Measurements from ENCODE around the gene MYCBPAP.
"Not testable (repeated sequence)": the region's sequence is repeated elsewhere in the genome, so short reads cannot be mapped to it uniquely, and the experiment has no call there.

The MYCBPAP gene

DNA sequence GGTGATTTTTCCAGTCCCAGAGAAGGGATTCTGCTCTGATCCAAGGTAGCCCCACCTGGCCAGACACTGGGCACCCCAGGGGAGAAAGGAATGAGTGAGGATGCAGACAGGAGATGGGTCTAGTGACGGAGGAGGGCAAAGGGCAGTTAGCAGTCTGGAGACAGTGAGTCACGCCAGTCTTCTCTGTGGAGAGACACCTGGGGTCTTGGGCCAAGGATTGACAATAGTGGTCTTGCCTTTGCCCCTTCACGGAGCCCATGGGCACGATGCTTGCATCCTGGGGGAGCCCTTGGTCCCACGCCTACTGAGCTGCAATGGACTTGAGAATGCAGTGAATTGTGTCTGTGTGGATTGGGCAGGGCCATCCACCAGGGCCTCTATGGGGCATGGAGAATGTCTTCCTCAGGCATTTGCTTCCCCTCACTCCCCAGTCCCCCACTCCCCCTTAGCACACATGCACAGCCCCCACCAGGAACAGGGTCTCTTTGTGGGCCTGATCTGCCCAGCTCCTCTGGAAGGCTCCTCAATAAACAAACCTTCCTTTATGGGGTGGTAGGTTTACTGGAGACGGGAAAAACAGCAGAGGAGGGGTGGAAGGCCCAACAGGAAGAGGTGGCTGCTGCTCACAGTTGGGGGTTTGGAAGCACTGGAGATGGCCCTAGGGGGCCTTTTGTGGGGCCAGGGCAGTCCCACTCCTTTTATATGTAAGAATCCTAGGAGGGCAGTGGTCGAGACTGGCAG is 41.0 kb upstream of the MYCBPAP start:
- Histone ChIP-seq H3K9ac (ENCODE audit: low read depth, low read length) (no peak overlapping the region), H3K9me3 (ENCODE audit: control insufficient read depth, insufficient read depth, low read length) (no peaks in the 10 kb centered on the region), H3K36me3 (ENCODE audit: insufficient read depth, low read length) (no peaks in the 10 kb centered on the region), H3K4me1 (ENCODE audit: insufficient read depth, low read length) (peaks cover 12% of the 10 kb centered on the region; the same call in 1 of the 2 replicates)

DNA sequence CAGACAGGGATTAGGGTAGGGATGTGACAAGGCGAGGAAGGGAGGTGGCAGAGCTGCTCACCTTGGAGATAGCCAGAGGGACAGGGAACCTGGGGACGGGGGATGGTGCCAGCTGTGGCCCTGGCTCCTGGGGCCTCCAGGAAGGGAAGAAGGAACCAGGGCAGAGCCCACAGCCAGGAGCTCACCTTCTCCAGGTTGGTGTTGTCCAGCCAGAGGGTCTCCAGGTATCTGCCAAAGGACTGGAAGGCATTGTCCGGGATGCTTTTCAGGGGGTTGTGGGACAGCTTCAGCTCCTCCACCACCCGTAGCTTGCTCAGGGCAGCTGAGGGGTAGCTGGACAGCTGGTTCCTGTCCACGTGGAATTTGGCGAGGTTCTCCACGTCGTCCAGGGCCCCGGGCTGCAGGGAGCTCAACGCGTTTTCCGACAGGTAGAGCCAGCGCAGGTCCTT is 40.4 kb upstream of the MYCBPAP start:
- Histone ChIP-seq H3K36me3 (ENCODE audit: insufficient read depth, low read length) (no peaks in the 10 kb centered on the region), H3K9ac (ENCODE audit: low read depth, low read length) (no peak overlapping the region), H3K4me1 (ENCODE audit: insufficient read depth, low read length) (peaks cover 12% of the 10 kb centered on the region; the same call in 1 of the 2 replicates), H3K9me3 (ENCODE audit: control insufficient read depth, insufficient read depth, low read length) (no peaks in the 10 kb centered on the region)

DNA sequence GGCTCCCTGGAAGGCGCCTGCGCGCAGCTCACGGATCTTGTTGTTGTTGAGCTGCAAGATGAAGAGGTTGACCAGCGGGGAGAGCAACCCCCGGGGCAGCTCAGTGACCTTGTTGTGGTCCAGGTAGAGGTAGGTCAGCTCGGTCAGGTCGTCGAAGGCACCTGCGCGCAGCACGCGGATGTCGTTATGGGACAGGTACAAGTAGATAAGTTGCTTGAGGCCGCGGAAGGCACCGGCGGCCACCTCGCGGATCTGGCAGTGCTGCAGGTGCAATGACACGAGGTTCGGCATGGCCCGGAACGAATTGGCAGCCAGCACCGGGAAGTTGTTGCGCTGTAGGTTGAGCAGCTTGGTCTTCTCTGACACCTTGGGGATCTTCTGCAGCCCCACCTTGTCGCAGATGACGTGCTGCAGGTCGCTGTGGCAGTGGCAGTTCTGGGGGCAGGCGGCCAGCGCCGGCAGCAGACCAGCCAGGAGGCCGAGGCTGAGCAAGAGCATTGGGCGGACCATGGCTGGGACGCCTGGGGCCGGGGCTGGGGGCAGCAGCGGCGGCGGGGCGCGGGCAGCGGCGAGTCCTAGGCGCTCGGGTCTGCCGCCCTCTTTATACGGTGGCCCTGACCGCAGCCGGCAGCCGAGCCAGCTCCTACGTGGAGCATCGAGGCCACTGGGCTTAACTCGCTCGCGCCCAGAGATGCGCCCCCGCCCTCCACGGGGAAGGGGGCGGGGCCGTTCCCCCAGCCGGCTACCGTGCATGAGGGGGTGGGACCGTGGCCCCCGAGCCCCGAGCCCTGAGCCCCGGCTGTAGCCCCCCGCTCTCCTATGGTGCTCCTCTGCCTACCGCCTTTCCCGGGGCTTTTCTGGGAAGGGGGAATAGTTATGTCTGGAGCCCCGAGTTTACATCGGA is 39.7 kb upstream of the MYCBPAP start, which contains the start of gene CHAD:
Gene CHAD, minus strand, starts transcription at position 577 of the 904 bp plus-strand sequence. Its CDS starts 67 bp downstream, at position 510.
- Histone ChIP-seq H3K9ac (ENCODE audit: low read depth, low read length) (peak within 1 kb of the TSS; percentile 38; the same call in 1 of the 2 replicates), H3K9me3 (ENCODE audit: control insufficient read depth, insufficient read depth, low read length) (no peaks in the 10 kb centered on the region), H3K36me3 (ENCODE audit: insufficient read depth, low read length) (no peaks in the 10 kb centered on the region), H3K4me1 (ENCODE audit: insufficient read depth, low read length) (peaks cover 12% of the 10 kb centered on the region; the same call in 1 of the 2 replicates)

DNA sequence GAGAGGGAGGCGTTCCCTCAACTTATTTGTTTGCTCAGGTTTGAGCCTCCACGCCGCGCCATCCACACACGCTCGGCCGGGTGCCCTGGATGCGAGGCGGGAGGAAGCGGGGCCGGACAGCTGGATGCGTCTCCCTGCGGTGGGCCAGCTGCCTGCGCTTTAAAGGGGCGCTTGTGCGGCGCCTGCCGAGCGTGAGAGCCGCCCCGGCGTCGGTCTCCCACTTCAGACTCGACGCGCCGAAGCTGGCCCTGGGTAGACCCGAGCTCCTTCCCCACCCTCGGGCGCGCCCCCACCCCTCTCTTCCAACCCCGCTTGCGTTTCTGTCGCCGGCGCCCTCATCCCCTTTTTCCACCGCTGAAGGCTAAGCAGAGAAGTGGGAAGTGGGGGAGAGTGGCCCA is 39.0 kb upstream of the MYCBPAP start:
- peak overlapping the region; percentile 38; the same call in 1 of the 2 replicates for H3K9ac ChIP-seq (ENCODE audit: low read depth, low read length)
- no peaks in the 10 kb centered on the region for H3K9me3 ChIP-seq (ENCODE audit: control insufficient read depth, insufficient read depth, low read length)
- no peaks in the 10 kb centered on the region for H3K36me3 ChIP-seq (ENCODE audit: insufficient read depth, low read length)
- H3K4me1 ChIP-seq (ENCODE audit: insufficient read depth, low read length): peaks cover 12% of the 10 kb centered on the region; the same call in 1 of the 2 replicates

DNA sequence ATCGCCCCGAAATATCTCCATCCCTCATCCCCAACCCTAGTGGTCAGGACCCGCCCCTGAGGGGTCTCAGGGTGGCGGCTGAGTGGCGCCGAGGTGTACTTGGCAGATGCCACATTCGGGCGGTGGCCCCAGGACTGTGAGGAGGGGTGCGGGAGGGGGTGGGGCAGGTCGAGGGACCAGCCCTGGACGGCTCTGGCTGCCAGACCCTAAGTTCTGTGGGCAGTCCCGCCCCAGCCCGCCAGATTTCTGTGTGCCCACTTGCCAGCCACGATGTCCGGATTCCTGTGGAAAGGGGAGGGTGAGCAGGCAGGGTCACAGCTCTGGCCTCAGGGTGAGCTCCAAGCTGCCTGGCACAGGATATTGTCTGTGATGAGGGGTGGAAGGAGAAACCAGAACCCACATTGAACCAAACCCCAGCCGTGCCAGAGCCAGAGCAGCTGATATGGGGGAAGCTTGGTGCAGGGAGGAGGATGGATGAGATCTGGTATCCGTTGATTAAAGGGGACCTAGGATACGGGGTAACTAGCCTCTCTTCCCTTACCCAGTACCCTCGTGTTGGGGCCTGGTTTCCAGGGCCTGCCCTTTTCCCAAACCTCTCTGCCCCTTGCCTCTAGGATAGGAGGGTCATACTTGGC is 38.5 kb upstream of the MYCBPAP start:
- Histone ChIP-seq H3K9ac (ENCODE audit: low read depth, low read length) (no peak overlapping the region), H3K9me3 (ENCODE audit: control insufficient read depth, insufficient read depth, low read length) (no peaks in the 10 kb centered on the region), H3K4me1 (ENCODE audit: insufficient read depth, low read length) (peaks cover 12% of the 10 kb centered on the region; the same call in 1 of the 2 replicates), H3K36me3 (ENCODE audit: insufficient read depth, low read length) (no peaks in the 10 kb centered on the region)

DNA sequence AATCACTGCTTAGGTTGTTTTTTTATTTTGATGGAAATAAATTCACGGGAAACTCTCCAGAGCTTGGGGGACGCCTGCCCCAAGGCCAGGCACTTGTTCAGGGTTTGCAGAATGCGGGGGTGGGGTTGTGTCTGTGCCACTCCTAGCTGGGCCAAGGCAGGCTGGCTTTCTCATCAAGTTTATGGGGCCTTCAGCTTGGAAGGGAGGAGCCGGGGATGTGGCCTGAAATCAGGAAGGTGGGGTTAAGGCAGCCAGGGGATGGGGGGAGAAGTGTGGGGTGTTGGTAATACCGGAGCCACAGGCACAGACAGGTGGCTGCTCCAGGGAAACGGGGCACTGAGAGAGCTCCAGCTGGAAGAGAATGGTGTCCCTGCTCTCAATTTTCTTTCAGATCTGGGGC is 37.8 kb upstream of the MYCBPAP start:
- no peaks in the 10 kb centered on the region for H3K36me3 ChIP-seq (ENCODE audit: insufficient read depth, low read length)
- peaks cover 12% of the 10 kb centered on the region; the same call in 1 of the 2 replicates for H3K4me1 ChIP-seq (ENCODE audit: insufficient read depth, low read length)
- H3K9me3 ChIP-seq (ENCODE audit: control insufficient read depth, insufficient read depth, low read length): no peaks in the 10 kb centered on the region
- no peak overlapping the region for H3K9ac ChIP-seq (ENCODE audit: low read depth, low read length)

DNA sequence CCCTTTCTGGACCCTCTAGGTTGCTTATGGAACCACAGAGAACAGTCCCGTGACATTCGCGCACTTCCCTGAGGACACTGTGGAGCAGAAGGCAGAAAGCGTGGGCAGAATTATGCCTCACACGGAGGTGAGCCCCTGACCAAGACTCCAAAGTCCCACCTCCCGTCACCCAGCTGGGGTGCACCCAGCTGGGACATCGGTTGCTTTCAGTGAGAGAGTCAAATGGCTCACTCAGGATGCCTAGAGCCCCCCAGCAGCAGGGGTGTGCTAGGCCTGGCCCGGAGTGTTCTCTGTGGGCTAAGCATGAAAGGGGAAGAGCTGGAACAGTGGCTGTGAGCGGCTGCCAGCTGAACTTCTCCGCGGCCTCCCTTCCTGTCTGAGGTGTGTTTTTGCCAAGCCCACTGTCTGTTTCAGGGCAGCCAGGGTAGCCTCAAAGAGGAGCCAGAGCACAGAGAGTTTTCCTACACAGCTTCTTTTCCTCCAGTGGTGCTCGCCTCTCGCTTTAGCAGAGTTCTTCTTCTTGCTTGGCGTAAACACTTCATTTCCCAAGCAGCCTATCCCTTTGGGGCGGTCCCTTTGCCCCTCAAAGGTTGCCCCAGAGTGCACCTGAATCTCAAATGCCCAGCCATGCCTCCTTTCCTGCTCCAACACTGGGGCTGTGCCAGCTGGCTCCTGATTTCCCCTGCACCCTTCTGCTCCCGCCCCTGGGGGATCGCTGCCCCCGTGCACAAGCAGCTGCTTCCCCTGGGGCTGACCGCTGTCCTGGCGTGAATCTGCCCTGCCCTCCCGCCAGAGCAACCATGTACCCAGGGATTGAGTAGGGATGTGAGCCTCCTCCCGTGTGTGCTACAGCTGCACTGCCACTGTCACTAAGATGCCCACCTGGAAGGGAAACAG is 37.0 kb upstream of the MYCBPAP start:
- H3K4me1 ChIP-seq (ENCODE audit: insufficient read depth, low read length): peaks cover 12% of the 10 kb centered on the region; the same call in 1 of the 2 replicates
- no peaks in the 10 kb centered on the region for H3K9me3 ChIP-seq (ENCODE audit: control insufficient read depth, insufficient read depth, low read length)
- H3K9ac ChIP-seq (ENCODE audit: low read depth, low read length): no peak overlapping the region
- H3K36me3 ChIP-seq (ENCODE audit: insufficient read depth, low read length): no peaks in the 10 kb centered on the region

DNA sequence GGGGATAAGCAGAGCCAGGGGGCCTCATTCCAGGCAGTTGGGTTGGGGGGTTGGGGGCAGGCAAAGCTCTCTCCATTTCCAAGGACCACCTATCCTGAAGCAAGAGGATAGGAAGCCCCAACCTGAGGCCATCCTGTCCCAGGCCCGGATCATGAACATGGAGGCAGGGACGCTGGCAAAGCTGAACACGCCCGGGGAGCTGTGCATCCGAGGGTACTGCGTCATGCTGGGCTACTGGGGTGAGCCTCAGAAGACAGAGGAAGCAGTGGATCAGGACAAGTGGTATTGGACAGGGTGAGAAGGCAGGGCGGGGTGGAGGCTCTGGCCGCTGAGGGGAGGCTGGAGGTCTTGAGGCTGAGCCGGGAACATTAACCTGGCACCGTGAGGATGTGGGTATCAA is 36.0 kb upstream of the MYCBPAP start:
- no peaks in the 10 kb centered on the region for H3K36me3 ChIP-seq (ENCODE audit: insufficient read depth, low read length)
- no peak overlapping the region for H3K9ac ChIP-seq (ENCODE audit: low read depth, low read length)
- H3K4me1 ChIP-seq (ENCODE audit: insufficient read depth, low read length): peaks cover 10% of the 10 kb centered on the region; the same call in 1 of the 2 replicates
- no peaks in the 10 kb centered on the region for H3K9me3 ChIP-seq (ENCODE audit: control insufficient read depth, insufficient read depth, low read length)

DNA sequence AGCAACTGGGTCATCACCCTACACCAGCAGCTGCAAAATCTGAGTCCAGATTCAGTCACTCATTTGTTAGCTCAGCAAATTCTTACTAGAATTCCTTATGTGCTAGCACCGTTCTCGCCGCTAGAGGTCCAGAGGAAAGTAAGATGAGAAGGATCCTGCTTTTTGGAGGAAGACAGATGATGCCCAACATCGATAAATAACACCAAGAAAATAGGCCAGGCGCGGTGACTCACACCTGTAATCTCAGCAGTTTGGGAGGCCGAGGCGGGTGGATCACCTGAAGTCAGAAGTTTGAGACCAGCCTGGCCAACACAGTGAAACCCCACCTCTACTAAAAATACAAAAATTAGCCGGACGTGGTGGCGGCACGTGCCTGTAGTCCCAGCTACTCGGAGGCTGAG is 35.5 kb upstream of the MYCBPAP start:
- not testable (repeated sequence) for H3K4me1 ChIP-seq (ENCODE audit: insufficient read depth, low read length); H3K9ac ChIP-seq (ENCODE audit: low read depth, low read length); H3K36me3 ChIP-seq (ENCODE audit: insufficient read depth, low read length); H3K9me3 ChIP-seq (ENCODE audit: control insufficient read depth, insufficient read depth, low read length)

DNA sequence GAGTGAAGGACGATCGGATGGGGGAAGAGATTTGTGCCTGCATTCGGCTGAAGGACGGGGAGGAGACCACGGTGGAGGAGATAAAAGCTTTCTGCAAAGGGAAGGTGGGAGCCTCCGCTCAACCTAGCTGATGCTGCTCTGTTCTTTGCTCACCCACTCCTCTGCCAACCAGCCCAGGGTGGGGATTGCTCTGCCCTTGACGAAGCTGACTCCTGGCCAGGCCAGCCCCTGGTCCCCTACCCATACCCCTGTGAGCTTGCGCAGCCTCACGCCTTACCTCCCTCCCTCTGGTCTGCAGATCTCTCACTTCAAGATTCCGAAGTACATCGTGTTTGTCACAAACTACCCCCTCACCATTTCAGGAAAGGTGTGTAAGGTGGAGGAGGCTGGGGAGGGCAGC is 34.3 kb upstream of the MYCBPAP start:
- Histone ChIP-seq H3K9me3 (ENCODE audit: control insufficient read depth, insufficient read depth, low read length) (no peaks in the 10 kb centered on the region), H3K36me3 (ENCODE audit: insufficient read depth, low read length) (no peaks in the 10 kb centered on the region), H3K4me1 (ENCODE audit: insufficient read depth, low read length) (peaks cover 4% of the 10 kb centered on the region; the same call in 1 of the 2 replicates), H3K9ac (ENCODE audit: low read depth, low read length) (no peak overlapping the region)

DNA sequence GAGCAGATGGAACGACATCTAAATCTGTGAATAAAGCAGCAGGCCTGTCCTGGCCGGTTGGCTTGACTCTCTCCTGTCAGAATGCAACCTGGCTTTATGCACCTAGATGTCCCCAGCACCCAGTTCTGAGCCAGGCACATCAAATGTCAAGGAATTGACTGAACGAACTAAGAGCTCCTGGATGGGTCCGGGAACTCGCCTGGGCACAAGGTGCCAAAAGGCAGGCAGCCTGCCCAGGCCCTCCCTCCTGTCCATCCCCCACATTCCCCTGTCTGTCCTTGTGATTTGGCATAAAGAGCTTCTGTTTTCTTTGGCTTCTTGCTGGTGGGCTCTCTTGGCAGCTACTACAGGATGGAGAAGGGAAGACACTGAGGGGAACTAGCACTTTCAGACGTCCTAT is 33.7 kb upstream of the MYCBPAP start:
- H3K9ac ChIP-seq (ENCODE audit: low read depth, low read length): no peak overlapping the region
- H3K4me1 ChIP-seq (ENCODE audit: insufficient read depth, low read length): peaks cover 4% of the 10 kb centered on the region; the same call in 1 of the 2 replicates
- H3K36me3 ChIP-seq (ENCODE audit: insufficient read depth, low read length): no peaks in the 10 kb centered on the region
- no peaks in the 10 kb centered on the region for H3K9me3 ChIP-seq (ENCODE audit: control insufficient read depth, insufficient read depth, low read length)

DNA sequence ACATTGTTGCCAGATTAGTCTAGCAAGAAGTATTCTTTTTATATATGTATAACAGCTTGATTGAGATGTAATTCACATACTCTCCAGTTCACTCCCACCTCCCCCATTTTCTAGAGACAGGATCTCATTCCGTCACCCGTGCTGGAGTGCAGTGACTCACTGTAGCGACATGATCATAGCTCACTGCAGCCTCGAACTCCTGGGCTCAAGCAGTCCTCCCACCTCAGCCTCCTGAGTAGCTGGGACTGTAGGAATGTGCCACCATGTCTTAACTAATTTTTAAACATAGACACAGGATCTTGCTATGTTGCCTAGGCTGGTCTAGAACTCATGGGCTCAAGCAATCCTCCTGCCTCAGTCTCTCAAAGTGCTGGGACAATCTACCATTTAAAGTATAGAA is 32.9 kb upstream of the MYCBPAP start:
- H3K9ac ChIP-seq (ENCODE audit: low read depth, low read length): no peak overlapping the region
- H3K4me1 ChIP-seq (ENCODE audit: insufficient read depth, low read length): peaks cover 4% of the 10 kb centered on the region; the same call in 1 of the 2 replicates
- no peaks in the 10 kb centered on the region for H3K9me3 ChIP-seq (ENCODE audit: control insufficient read depth, insufficient read depth, low read length)

DNA sequence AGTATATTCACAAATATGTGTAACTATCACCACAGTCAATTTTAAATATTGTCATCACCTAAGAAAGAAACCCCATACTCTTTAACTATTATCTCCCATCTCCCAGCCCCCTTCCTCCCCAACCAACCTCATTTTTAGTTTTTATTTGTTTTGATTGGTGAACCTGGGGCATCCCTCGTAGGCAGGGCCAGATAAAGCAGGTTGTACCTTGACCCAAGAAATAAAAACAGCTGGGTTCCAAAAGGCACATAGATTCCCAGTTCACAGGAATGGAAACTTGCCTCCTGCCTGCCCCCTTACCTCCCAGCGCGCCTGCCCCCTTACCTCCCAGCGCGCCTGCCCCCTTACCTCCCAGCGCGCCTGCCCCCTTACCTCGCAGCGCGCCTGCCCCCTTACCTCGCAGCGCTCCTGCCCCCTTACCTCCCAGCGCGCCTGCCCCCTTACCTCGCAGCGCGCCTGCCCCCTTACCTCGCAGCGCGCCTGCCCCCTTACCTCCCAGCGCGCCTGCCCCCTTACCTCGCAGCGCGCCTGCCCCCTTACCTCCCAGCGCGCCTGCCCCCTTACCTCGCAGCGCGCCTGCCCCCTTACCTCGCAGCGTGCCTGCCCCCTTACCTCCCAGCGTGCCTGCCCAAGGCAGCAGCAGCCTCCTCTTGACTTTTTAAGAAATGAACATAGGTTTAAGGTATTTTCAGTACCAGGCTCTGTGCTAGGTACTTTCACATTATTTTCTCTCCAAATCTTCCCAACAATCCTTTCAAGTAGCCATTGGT is 32.3 kb upstream of the MYCBPAP start:
- not testable (repeated sequence) for H3K36me3 ChIP-seq (ENCODE audit: insufficient read depth, low read length); H3K4me1 ChIP-seq (ENCODE audit: insufficient read depth, low read length); H3K9me3 ChIP-seq (ENCODE audit: control insufficient read depth, insufficient read depth, low read length)
- peak overlapping the region; percentile 26; the same call in 1 of the 2 replicates for H3K9ac ChIP-seq (ENCODE audit: low read depth, low read length)

More for the DNA sequence above, 32.9 kb upstream of the MYCBPAP start:
- peaks cover 4% of the 10 kb centered on the region; the same call in 1 of the 2 replicates for H3K36me3 ChIP-seq (ENCODE audit: insufficient read depth, low read length)
